Fibroblast of skin of abdomen (primary cell): ENCODE results near the gene SH3GL3. TPM values are rescaled to one million over a fixed set of nuclear protein-coding genes. Genes with fewer than 3 reads are reported as not detected.

Experiments used
- DNase-seq: peaks from one replicate; pipeline ENCODE4 v3.0.0-alpha.2; 2013
- polyA plus RNA-seq, 2 experiments: library from polyadenylated mRNA; unstranded; fragments of 120-200 nt; gene quantifications; one replicate each; pipeline ENCODE4 v1.2.1, GENCODE V29; 2013; ENCODE audit not compliant: insufficient read length in 2 of 2

The SH3GL3 gene, protein sequence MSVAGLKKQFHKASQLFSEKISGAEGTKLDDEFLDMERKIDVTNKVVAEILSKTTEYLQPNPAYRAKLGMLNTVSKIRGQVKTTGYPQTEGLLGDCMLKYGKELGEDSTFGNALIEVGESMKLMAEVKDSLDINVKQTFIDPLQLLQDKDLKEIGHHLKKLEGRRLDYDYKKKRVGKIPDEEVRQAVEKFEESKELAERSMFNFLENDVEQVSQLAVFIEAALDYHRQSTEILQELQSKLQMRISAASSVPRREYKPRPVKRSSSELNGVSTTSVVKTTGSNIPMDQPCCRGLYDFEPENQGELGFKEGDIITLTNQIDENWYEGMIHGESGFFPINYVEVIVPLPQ
- polyA plus RNA-seq (2013, experiment 1 of 2; ENCODE audit: insufficient read length) = 1.5 TPM
- 1.7 TPM for polyA plus RNA-seq (2013, experiment 2 of 2; ENCODE audit: insufficient read length)

DNA sequence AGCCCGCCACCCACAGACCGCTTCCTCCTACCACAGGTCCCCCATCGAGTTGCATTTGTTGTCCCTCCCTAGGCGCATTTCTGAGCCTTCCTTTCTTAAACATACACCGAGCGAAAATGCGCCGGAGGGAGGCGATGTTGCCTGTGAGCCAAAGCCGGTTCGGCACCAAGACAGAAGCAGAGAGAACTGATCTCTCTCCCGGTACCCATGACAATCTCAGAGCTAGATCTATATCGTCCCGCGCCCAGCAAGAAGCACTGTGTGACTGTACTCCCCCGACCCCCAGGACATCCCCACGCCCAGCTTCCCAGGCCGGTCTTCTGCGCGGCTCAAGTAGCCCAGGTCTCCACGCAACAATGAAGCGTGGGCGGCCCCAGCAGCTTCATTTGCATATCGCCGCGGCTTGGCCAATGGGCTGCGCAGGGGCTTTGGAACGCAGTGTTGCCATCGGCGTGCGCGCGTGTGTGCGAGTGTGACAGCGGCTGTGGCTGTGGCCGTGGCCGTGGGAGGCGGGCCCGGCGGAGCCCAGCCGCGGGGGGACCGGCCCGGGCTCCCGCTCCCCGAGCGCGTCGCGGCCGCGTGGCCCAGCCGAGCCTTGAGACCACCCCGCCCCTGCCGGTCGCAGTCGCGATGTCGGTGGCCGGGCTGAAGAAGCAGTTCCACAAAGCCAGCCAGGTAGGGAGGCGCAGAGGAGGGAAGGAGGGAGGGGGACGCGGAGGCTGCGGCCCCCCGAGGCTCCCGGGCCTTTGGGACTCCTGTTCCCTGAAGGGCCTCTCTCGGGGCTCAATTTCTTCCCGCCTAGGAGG, at the start of gene SH3GL3:
TSS of gene SH3GL3 (plus strand) at position 438 of the 806 bp plus-strand sequence. CDS start at position 631, 193 bp downstream.
- DNase-seq = peak; percentile 76

DNA sequence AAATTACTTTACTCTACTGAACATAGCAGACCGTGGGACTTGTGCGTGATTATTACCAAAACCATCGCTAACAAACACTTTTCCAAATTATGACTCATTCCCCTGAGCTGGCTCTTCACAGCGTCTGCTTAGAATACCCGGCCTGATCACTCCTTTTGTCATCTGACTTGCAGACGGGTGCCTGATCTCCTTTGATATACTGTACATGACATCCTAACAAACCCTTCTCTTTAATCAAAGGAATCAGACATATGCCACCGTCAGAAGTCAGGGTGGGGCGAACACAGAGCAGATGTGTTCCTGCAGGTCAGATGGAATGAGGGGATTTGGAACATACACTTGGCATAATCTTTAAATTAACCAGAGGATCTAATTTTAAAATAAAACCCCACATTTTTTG, 48.5 kb upstream of the SH3GL3 start:
- peak; percentile 68 for DNase-seq

DNA sequence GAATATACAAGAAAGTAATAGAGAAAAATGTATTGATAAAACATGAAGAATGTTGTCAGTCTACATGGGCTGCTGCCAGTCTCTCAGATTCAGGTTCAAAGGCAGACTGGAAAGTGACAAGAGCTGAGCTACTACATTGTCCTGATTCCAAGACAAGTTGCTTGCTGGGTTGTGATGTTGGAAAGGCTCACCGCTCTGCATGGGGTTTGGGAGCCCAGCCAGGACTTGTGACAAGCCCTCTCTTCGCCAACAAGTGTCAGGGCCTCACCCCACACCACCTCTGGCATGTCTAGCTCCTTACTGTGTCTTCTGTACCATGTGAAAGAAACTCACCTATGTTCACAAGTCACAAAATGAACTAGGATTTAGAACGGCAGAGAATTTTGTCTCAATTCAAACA, 43.0 kb upstream of the SH3GL3 start:
- no peak for DNase-seq

DNA sequence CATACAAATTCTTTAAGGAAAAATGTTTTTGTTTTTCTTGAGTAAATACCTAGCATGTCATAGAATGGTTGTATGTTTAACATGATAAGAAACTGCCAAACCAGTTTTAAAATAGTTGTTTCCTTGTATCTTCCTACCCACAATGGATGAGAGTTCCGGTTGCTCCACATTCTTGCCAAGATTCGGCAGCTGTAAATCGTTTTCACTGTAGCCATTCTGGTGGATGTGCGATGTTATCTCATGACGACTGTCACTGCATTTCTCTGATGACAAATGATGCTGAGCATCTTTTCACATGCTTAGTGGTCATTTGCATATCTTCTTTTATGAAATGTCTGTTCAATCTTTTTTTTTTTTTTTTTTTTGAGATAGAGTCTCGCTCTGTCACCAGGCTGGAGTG, 36.6 kb upstream of the SH3GL3 start:
- no peak for DNase-seq

DNA sequence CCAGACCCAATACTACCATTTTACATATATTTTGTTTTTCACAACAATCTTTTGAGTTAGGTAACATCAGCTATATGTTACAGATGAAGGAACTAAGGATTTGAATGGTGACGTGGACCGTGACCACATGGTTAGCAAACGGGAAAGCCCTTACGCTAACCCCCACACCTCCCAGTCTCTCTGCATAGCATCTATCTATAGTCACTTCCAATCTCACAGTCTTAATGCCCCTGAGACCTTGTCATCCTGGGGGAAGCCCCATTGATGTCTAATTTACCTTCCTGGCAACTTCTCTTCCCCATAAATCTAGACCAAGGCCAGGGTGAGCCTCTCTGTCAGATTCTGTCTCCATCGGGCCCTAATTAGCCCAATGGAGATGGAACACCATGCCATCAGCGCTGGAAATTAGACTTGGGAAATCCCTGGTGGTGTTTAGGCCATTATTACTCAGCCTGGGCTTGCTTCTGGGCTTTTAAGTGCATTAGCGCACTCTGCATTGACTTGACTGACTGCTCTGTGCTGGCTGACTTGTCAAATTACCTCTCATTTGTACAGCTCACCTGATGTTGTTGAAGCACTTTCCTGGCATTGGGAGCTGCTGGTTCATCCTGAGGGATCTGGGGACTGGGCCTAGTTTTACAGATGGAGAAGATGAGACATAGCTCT, 34.0 kb upstream of the SH3GL3 start:
- no peak for DNase-seq

DNA sequence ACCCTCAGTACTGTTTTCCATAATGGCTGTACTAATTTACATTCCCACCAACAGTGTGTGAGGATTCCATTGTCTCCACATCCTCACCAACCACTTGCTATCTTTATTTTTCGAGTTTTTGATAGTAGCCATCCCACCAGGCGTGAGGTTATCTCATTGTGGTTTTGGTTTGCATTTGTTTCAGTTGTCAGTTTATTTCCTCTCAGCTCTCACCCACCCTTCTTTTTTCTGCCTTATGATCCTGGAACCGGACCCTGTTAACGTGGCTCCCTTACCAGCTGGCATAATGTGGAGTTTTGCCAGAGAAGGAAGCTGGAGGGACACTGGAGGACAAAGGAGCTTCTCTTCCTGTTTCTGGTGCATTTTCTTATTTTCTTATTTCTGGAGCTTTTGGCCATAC, 25.1 kb upstream of the SH3GL3 start:
- no peak for DNase-seq

DNA sequence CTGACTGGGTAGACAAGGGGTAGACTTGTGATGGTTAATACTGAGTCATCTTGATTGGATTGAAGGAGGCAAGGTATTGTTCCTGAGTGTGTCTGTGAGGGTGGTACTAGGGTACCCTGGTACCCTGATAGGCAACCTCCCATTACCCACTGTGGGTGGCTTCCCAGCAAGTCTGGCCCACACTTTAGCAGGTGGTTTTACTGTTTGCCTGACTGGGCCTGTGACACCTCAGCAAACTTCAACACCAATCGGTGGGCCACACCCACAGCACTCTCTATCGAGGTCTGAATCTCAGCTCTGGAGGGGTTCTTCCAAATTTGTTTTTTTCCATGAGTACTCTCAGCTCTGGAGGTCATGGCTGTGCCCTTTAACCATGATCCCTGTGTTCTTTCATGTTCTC, 24.6 kb upstream of the SH3GL3 start:
- DNase-seq = no peak

DNA sequence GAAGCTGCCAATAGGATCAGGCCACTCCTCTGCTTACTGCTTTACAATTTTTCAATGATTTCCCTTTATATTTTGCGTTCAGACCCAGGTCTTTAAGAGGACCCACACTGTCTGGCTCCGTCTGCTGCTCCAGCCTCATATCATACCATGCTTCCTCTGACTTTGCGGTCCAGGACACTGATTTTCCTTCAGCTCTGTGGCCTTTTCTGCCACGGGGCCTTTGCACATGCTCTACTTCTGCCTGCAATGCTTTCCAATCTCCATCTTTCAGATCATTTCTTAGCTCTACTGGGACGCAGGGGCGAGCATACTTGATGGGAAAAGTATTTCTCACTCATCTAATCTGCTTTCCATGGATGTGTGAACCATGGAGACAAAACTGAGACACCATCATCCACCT, 23.0 kb upstream of the SH3GL3 start:
- no peak for DNase-seq

DNA sequence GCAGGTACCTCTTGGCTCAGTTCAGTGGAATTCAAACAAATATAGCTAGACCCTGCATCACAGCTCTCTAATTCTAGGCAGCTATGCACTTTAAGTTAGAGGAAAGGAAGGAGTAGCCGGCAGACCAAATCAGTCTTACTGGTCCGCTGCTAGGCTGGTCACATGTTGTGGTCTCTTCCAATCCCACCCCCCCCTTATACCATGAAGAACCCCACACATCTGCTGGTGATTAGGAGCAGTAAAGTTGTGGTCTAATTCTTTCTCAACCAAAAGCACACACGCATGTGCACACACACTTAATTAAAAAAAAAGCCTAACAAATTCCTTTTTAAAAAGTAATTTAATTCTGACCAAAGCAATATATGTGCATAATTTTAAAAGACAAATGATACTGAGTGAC, 16.7 kb upstream of the SH3GL3 start:
- DNase-seq = peak; percentile 88

DNA sequence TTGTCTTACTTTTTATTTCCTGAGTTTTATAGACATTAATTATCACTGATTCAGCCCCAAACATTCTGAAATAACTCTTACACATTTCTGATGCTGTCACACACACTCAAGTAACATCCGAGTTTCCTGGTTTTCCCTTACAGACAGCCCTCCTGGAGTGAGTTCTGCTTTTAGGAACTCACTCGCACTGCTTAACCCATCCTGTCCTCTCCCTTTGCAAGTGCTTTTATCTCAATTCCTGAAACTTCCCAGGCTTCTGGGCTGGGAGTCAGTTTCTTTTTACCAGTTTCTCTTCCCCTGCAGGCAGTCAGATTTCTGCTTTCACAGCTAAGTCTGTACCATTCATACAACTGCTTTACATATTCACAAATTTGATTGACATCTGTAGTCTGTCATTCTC, 15.6 kb upstream of the SH3GL3 start:
- DNase-seq = no peak

DNA sequence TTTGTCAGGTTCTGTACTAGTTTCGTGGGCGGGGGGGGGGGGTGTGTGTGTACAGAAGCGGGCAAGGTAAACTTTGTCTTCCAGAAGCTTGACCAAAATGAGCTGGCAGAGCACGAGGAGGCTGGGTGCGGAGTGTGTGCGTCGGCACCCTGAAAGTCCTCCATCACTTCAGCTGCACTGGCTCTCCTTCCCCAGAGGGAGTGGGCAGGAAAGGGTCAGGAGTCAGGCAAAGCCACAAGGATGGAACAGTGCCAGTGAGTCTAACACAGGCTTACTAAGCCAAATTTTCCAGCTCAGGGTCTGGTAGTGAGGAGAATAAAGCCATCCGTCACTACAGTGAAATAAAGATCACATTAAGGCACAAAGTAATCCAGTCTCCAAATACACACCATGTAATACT, 11.9 kb upstream of the SH3GL3 start:
- DNase-seq = peak; percentile 18

DNA sequence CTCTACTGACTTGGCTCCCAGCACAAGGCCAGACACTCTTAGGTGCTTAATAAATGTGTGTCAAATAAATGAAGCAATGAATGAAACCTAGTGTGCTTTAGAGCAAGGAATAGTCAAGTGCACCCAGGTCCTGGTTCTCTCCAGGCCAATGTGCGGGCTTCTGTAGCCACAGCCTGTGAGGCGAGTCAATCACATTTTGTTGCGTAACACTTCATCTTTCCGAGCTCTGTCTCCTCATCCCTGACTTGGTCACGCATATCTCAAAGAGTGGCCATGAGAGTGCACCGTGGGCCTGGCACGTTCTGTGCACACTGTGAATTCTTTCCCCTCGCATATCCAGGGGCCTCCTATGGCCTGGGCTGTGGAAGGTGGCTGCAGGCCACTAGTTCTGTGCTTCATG, 11.4 kb upstream of the SH3GL3 start:
- peak; percentile 16 for DNase-seq

DNA sequence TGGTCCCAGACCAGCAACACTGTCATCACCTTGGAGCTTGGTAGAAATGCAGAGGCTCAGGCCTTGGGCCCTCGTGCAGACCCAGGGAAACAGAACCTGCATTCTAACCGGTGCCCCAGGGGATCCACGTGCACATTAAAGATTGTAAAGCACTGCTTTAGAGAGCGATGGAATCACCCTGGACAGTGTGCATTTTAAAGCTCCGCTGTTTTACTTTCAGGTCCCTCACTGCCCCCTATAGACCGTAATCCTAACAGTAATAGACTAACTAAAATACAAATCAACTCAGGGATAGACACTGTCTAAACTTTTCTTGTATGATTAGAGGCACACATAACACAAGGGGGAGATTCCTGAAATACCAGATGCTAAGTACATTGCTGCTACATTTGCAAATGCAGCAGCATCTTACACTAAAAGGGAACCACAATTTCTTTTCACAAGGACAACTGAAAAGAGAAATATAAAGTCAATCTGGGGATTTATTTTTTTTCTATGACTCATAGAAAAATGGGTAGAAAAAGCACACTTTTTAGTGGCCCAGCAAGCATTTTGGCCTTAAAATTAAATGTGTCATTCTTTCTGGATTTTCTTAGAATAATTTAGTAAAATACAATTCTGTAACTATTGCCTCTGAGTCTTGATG, 10.5 kb upstream of the SH3GL3 start:
- DNase-seq = peak; percentile 70

DNA sequence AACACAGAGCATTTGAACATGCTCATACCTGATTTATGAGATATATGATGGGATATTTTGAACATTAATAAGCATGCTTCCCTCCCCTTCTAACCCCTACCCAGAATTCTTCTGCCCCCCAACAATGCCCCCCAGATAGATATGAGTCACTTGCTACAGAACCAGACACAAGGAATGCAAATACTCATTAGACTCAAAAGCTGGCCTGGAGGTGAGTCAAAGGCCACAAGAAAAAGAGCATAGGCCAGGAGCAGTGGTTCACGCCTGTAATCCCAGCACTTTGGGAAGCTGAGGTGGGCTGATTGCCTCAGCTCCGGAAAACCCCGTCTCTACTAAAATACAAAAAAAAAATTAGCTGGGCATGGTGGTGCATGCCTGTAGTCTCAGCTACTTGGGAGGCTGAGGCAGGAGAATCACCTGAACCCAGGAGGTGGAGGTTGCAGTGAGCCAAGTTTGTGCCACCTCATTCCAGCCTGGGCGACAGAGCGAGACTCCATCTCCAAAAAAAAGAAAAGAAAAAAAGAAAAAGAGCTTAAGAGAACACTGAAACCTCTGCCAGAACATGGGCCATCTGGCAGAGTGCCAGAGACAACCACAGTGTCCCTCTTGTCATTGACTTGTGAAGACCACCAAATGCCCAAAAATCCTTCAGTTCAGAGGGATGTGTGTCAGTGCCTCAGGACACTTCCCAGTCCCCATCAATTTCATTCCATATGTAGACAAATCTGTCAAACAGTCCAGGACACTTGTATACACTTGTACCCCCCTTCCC, 3.9 kb upstream of the SH3GL3 start:
- DNase-seq = peak; percentile 47

DNA sequence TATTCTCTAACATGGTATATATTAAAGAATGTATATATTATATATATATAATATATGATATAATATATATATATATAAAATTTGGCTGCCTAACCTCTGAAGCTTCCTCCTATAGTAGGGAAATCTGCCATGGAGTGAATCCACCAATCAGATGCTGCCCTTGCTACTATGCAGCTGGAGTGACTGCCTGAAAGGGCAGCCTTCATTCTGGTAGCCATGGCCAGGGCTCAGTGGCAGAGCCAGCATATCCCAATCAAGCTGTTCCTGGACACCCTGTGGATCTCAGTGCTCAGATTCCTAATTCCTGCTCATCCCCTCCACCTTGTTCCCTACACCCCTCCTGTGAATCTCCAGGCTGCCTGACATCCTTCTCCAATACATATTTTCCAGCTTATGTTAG, 2.2 kb upstream of the SH3GL3 start:
- DNase-seq = no peak

DNA sequence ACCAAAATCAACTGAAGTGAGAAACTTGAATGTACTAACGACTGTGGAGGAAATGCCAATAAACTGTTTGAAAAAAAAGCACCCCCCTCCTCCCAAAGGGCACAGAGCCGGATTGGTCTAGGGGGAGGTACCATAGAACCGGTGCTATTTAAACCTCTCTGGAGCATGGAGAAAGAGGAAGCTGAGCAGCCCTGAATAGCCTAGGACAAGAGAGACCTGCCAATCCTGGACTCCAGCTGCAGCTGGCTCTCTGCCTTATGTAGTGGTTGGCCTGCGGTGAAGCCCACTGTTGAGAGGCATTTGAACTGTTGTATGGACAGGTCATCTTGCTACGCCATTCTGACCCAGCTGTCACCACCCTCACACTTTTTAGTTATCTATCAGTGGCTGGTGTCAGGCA, 1.5 kb upstream of the SH3GL3 start:
- no peak for DNase-seq

DNA sequence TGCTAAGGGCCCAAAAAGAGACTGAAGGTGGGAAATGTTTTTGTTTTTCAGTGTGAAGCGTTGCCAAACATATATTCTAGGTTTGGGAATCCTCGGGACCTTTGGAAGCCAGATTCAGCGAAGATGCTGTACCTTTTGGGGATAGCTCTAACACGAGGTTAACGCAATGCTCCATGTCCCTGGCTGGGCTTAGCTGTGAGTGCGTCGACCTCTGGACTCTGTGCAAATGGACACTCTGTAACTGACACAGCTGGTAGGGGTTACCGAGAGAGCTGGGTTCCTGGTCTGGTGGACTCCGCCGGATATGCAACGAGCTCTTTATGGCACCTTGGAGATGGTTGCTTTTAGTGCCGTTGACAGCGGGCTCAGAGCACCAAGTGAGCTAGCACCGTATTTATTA, 724 bp upstream of the SH3GL3 start:
- DNase-seq = no peak

DNA sequence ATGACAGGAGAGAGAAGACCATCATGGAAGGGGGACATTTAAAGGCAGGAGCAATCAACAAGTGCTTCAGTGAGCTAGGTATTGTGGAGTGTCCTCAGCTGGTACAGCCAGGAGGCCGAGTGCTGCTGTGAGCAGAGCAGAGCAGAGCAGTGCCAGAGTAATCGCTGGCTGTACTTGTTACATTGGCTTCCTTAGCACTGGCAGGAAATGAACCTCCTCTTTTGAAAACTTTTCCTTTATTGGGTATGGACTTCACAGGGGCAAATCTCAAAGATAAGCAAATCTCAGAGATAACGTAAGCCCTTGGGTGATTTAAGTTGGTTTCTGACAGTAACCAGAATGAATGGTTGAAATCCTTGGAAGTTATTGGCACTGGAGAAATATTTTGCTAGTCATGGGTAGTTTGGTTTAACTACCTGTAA, 2.1 kb downstream of the SH3GL3 start:
- DNase-seq = no peak

DNA sequence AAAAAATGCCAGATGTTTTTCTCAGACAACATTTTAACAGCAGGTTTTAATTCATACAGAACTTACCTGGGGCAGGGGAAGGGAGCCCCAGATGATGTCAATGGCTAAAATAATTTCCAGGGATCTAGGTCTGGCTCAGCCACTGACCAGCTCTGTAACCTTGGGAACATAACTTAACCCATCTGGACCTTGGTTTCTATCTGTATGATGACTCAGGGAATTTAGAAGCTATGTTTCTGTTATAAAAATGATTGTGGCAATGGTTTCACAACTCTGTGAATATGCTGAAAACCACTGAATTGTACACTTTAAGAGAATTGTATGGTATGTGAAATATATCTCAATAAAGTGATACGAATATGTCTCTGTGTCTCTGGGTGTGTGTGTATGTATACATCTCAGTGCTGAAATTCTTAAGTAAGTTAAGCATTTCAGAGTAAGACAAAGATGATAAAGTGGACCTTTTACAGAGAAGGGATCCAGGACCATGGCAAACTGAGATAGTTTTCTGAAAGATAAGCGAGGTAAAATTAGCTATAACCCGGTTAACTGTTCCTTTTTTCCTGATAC, 2.9 kb downstream of the SH3GL3 start:
- DNase-seq = peak; percentile 63

DNA sequence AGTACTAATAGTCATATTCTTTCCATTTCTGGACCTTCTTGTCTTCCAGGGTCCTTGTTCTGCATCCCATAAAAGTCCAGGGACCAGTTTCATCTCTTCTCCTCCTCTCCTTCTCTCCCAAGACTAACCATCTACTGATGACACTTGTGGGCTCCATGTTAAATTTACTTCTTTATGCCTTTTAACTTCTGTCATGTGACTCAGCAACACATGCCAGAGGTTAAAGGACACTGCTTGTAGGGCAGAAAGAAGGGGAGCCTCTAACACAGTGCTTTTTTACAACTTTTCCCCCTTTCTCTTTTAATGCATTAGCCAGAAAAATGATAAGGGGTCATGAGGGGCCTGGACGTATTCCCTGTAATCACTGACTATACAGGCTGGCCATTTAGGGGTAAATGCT, 10.0 kb downstream of the SH3GL3 start:
- no peak for DNase-seq

DNA sequence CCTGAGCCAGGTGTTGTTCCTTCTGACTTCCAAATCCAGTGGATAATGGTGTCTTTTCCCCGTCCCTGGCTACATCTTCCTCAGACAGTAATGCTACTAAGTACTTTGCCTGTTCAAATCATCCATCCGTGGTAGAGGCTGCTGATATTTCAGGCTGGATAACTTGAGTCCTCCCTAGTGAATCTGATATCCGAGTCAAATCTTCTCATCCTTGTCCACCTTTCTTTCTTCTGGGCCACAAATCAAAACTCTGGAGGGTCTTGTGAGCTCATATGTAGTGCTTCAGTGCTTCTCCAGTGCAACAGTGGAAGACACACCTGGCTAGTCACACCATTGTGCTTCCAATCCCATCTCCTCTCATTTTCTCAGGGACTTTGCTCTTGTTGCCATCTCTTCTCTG, 11.2 kb downstream of the SH3GL3 start:
- no peak for DNase-seq

DNA sequence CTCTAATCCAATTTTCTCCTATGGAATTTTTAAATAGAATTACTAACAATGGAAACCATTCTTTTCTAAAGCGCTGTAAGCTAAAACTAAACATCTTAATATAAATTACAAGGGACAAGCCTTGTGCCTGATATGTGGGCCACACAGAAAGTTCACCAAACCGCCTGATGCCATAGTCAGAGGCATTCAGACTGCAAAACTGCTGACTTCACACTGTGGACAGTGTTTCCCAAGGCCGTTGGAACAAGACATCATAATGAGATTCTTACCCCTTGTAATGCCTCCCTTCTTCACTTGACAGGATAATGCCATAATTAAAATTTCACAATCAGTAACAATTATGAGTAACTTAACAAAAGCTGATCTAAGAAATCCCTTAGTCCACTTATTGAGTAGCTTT, 14.9 kb downstream of the SH3GL3 start:
- DNase-seq = no peak
